MCF 10A (cell line): Measurements from ENCODE around the gene PAX1. TPM values are rescaled to one million over a fixed set of nuclear protein-coding genes. Genes with fewer than 3 reads are reported as not detected.

ENCODE experiments used
- BruUV-seq: library from RNA; stranded (reverse); fragments of 400-500 nt; replicated peaks from 2 replicates; lab custom pipeline; 2021; lab: Mats Ljungman, UMichigan
- CTCF ChIA-PET: fragments of 300-600 bp; sonication (Branson Sonifier 250); formaldehyde crosslinking; extraction: SDS; loops from one replicate; lab custom pipeline; 2021; ENCODE audit warnings: antibody characterized with exemption, inconsistent platforms; lab: Yijun Ruan, JAX
- POLR2A ChIA-PET: fragments of 300-600, 350-650 bp; sonication (Branson Sonifier 250); formaldehyde crosslinking; extraction: SDS; loops from one replicate; lab custom pipeline; 2020; ENCODE audit warnings: antibody characterized with exemption, inconsistent platforms; lab: Yijun Ruan, JAX
- DNase-seq: peaks from one replicate; pipeline ENCODE4 v3.0.0-alpha.2; 2018; ENCODE audit not compliant: unreplicated experiment
- H3K27ac Mint-ChIP-seq: one replicate; pipeline ENCODE4 v1.8.0; 2022; ENCODE audit warnings: mild to moderate bottlenecking, low read depth, mixed read lengths; ENCODE audit not compliant: unreplicated experiment
- H3K27me3 Mint-ChIP-seq: one replicate; pipeline ENCODE4 v1.8.0; 2022; ENCODE audit warnings: mixed read lengths; ENCODE audit not compliant: insufficient read depth, unreplicated experiment
- H3K36me3 Mint-ChIP-seq: one replicate; pipeline ENCODE4 v1.8.0; 2022; ENCODE audit warnings: mild to moderate bottlenecking, moderate library complexity, mixed read lengths; ENCODE audit not compliant: insufficient read depth, unreplicated experiment
- H3K4me1 Mint-ChIP-seq: one replicate; pipeline ENCODE4 v1.8.0; 2022; ENCODE audit warnings: mixed read lengths; ENCODE audit not compliant: insufficient read depth, unreplicated experiment
- H3K4me3 Mint-ChIP-seq: one replicate; pipeline ENCODE4 v1.8.0; 2022; ENCODE audit warnings: mild to moderate bottlenecking, moderate library complexity, mixed read lengths; ENCODE audit not compliant: unreplicated experiment
- H3K9me3 Mint-ChIP-seq: one replicate; pipeline ENCODE4 v1.8.0; 2022; ENCODE audit warnings: mixed read lengths; ENCODE audit not compliant: unreplicated experiment
- CTCF ChIP-seq: fragments of 200-600 bp; IDR thresholded peaks from one replicate; pipeline ENCODE4 v1.8.0; 2022; ENCODE audit warnings: antibody characterized with exemption, mild to moderate bottlenecking; ENCODE audit not compliant: unreplicated experiment
- intact Hi-C: fragments of 100-400 bp; cut with micrococcal nuclease; formaldehyde crosslinking; loops from 2 replicates; pipeline ENCODE4 v1.14.1; 2022
- total RNA-seq: library from RNA; stranded (reverse); gene quantifications from 2 replicates; pipeline ENCODE4 v1.2.3, GENCODE V29; 2022

PAX1 gene
- total RNA-seq, 1 experiment from 2014 or later, result not detected

- Mint-ChIP-seq H3K27ac (no peak overlapping the region), H3K27me3 (peaks cover 13% of the 10 kb centered on the region), H3K4me1 (no peaks in the 10 kb centered on the region), H3K9me3 (no peaks in the 10 kb centered on the region), H3K36me3 (no peaks in the 10 kb centered on the region), H3K4me3 (no peak overlapping the region)
- POLR2A ChIA-PET, result no interaction called here
- intact Hi-C loops, result no loop called here
- no peak for DNase-seq
- TF ChIP-seq CTCF, result no peak
- no TSS peak for BruUV-seq
- CTCF ChIA-PET, result interaction anchor here (0.9 kb wide), 1 partner anchor 443 kb away, joined by 3 read pairs; no protein-coding TSS in a partner anchor
Measured at GRCh38 chr20:21663465-21663864, 42.0 kb upstream of the PAX1 start.

DNA sequence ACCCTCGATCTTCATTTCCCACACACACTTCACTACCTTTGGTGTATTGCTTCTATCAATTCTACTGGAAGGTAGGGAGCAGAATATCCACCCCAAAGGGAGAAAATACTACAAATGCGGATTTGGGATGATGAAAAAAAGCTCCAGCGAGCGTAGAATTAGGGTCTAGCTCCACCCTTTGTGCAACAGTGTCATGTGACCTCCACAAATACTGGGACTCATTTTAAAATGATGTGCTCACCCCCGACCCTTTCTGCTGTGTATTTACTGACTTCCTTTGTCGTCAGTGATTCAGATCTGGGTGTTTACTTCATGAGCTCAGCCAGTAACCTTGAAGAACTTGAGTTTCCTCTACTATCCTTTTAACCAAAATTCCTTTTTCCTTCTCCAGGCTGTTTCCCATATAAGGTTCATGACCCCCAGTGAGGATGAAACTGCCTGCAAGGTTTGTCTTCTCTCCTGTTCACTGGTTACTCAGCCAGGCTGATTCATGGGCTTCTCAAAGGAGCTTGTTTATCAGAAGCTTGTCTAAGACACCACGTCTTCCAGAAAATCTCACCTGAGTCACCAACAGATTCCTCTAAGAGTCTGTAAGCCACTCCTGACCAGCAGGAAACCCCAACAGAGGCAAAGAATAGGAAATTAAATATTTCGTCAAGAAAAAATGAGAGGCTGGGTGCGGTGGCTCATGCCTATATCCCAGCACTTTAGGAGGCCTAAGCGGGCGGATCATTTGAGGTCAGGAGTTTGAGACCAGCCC lies 39.6 kb upstream of the PAX1 start:
- ChIA-PET POLR2A (interaction anchor here (0.6 to 0.7 kb wide), 4 partner anchors 12 to 1692 kb away, joined by 3 read pairs; no protein-coding TSS in a partner anchor), CTCF (interaction anchor here (0.6 to 1.3 kb wide), 8 partner anchors 12 to 1457 kb away, joined by 3 to 6 read pairs (median 3); no protein-coding TSS in a partner anchor)
- no peaks in the 10 kb centered on the region for H3K9me3 Mint-ChIP-seq
- DNase-seq, result peak; percentile 27
- no peaks in the 10 kb centered on the region for H3K27me3 Mint-ChIP-seq
- no peak overlapping the region for H3K27ac Mint-ChIP-seq
- no TSS peak for BruUV-seq
- intact Hi-C loops, result no loop called here
- no peak overlapping the region for H3K4me3 Mint-ChIP-seq
- H3K4me1 Mint-ChIP-seq, result no peaks in the 10 kb centered on the region
- H3K36me3 Mint-ChIP-seq, result no peaks in the 10 kb centered on the region
- TF ChIP-seq CTCF, result no peak

DNA sequence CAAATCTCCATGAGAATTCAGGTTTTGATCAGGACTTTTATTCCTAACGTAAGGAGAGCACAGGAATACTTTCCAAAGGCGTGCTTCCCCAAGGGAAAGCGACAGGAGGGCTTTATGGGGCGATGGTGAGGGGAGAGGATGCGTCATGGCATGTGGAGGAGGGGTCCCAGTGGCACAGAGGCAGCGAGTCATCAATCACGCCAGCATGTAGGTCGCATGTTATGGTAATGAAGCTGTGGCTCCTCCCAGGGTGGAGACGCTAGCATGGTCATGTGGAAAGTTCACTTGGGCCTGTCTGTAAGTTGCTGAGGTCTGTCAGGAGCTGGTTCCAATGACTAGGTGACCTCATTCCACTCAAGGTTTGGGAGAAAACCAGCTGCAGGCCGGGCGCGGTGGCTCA lies 35.3 kb upstream of the PAX1 start:
- BruUV-seq, result no TSS peak
- Mint-ChIP-seq H3K27me3 (no peaks in the 10 kb centered on the region), H3K4me1 (no peaks in the 10 kb centered on the region), H3K36me3 (no peaks in the 10 kb centered on the region), H3K9me3 (no peaks in the 10 kb centered on the region), H3K27ac (no peak overlapping the region), H3K4me3 (no peak overlapping the region)
- ChIA-PET POLR2A (no interaction called here), CTCF (interaction anchor here (1.1 kb wide), 1 partner anchor 14 kb away, joined by 5 read pairs; no protein-coding TSS in a partner anchor)
- no peak for DNase-seq
- TF ChIP-seq CTCF, result no peak
- intact Hi-C loops, result no loop called here

DNA sequence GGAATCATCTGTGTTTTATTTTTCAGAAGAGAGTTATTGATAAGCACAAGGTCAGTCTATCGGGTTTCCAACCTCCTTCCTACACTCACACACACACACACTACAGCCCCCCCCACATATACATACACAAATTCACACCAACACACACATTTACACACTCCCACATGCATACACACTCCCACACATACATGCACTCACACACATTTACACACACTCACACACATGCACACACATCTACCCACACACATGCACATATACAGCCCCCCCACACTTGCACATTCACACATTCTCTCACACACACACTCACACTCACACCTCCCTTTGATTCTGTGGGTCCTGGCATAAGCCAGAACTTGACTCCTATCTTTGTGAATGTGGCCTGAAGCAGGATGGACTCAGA lies 34.5 kb upstream of the PAX1 start:
- intact Hi-C loops, result no loop called here
- no peaks in the 10 kb centered on the region for H3K4me1 Mint-ChIP-seq
- H3K9me3 Mint-ChIP-seq, result no peaks in the 10 kb centered on the region
- ChIA-PET POLR2A (no interaction called here), CTCF (no interaction called here)
- no peak overlapping the region for H3K27ac Mint-ChIP-seq
- H3K27me3 Mint-ChIP-seq, result no peaks in the 10 kb centered on the region
- H3K4me3 Mint-ChIP-seq, result no peak overlapping the region
- DNase-seq, result no peak
- no peaks in the 10 kb centered on the region for H3K36me3 Mint-ChIP-seq
- BruUV-seq, result no TSS peak
- no peak for TF ChIP-seq CTCF
